Keratinocyte (primary cell): ENCODE results near the gene DIS3L.

Experiments
- EZH2 ChIP-seq: IDR thresholded peaks from one replicate; pipeline ENCODE4 v1.6.1; 2012; ENCODE audit warnings: inconsistent platforms, mild to moderate bottlenecking, low read length, moderate library complexity
- TF ChIP-seq, protein P1 (sequence below), 3 experiments: IDR thresholded peaks in 1 of 3; conservative IDR thresholded peaks in 1 of 3; optimal IDR thresholded peaks in 1 of 3; 2 replicates in 2 of 3; 3 replicates in 1 of 3; pipeline versions ENCODE3 to v1.5.1; 2011; ENCODE audit warnings: low read length in 3 of 3, mild to moderate bottlenecking in 3 of 3, moderate library complexity in 2 of 3, control low read depth in 1 of 3, inconsistent platforms in 1 of 3; ENCODE audit not compliant: insufficient read depth in 2 of 3; ENCODE audit errors: extremely low read depth in 1 of 3

DNA sequence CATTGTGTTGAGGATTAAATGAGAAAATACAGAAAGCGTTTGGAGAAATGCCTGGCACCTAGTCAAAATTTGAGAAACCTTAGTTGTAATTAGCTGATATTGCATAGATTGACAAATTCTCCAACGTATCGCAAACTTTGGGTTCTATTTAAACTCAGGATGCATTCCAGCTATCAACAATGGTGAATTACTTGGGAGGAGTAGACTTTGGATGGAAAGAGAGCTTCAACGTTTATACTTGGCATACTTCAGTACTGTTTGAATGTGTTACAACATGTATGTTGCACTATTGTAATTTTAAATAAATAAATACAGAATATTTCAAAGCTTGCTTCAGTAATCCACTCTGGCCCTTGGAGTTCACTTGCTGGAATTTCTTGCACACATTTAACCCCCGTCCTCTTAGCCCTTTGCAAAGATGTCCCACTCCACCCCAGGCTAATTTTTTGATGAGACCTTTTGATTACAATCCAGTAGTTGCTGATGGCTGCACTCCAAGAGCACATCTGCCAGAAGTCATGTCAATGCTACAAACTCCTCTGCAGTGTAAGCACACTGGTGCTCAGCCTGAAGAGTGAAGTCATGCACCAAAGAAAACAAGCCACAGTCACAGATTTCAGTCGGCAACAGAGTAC is 4.7 kb upstream of the DIS3L start:
- TF ChIP-seq, protein P1, sequence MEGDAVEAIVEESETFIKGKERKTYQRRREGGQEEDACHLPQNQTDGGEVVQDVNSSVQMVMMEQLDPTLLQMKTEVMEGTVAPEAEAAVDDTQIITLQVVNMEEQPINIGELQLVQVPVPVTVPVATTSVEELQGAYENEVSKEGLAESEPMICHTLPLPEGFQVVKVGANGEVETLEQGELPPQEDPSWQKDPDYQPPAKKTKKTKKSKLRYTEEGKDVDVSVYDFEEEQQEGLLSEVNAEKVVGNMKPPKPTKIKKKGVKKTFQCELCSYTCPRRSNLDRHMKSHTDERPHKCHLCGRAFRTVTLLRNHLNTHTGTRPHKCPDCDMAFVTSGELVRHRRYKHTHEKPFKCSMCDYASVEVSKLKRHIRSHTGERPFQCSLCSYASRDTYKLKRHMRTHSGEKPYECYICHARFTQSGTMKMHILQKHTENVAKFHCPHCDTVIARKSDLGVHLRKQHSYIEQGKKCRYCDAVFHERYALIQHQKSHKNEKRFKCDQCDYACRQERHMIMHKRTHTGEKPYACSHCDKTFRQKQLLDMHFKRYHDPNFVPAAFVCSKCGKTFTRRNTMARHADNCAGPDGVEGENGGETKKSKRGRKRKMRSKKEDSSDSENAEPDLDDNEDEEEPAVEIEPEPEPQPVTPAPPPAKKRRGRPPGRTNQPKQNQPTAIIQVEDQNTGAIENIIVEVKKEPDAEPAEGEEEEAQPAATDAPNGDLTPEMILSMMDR (optimal IDR thresholded peaks at IDR 0.05 in 1 of 3, IDR thresholded peaks at IDR 0.05 in 1 of 3, conservative IDR thresholded peaks at IDR 0.05 in 1 of 3; ENCODE audit: extremely low read depth in 1 of 3, insufficient read depth in 2 of 3, low read length in 3 of 3), result no peak
- no peak for TF ChIP-seq EZH2
